Caco-2 (cell line): ENCODE results near the gene TAP2. TPM values are rescaled to one million over a fixed set of nuclear protein-coding genes. Genes with fewer than 3 reads are reported as not detected.

Source experiments
- BruUV-seq: library from RNA; stranded (reverse); fragments of 400-500 nt; replicated peaks from 2 replicates; lab custom pipeline; 2021; lab: Mats Ljungman, UMichigan
- CTCF ChIA-PET: fragments of 300-600 bp; sonication (Branson Sonifier 250); formaldehyde crosslinking; loops from one replicate; lab custom pipeline; 2022; ENCODE audit warnings: antibody characterized with exemption; lab: Charles Lee
- POLR2A ChIA-PET: fragments of 300-600 bp; sonication (Branson Sonifier 250); formaldehyde crosslinking; loops from one replicate; lab custom pipeline; 2022; ENCODE audit warnings: antibody characterized with exemption; lab: Charles Lee
- DNase-seq, 2 experiments: peaks; one replicate each; pipeline versions ENCODE4 v3.0.0 to v3.0.0-alpha.2; 2020 to 2022
- H3K27me3 ChIP-seq: replicated peaks from 2 replicates; pipeline ENCODE4 v1.6.0; 2011; ENCODE audit warnings: low read length; ENCODE audit not compliant: control insufficient read depth, insufficient read depth
- H3K36me3 ChIP-seq: 2 replicates; pipeline ENCODE4 v1.5.1; 2011; ENCODE audit warnings: low read length; ENCODE audit not compliant: control insufficient read depth, insufficient read depth
- H3K4me1 ChIP-seq: fragments of 250-450 bp; sonication (Bioruptor Pico); 2 replicates; pipeline ENCODE4 v1.5.1; 2020; ENCODE audit warnings: mild to moderate bottlenecking
- H3K4me3 ChIP-seq: 2 replicates; pipeline ENCODE4 v1.5.1; 2011; ENCODE audit warnings: low read depth, mild to moderate bottlenecking, control low read depth, low read length
- H3K9me3 ChIP-seq: fragments of 250-450 bp; sonication (Bioruptor Pico); 2 replicates; pipeline ENCODE4 v1.5.1; 2020; ENCODE audit warnings: mild to moderate bottlenecking, moderate library complexity
- H3K27ac Mint-ChIP-seq: one replicate; pipeline ENCODE4 v1.8.0; 2022; ENCODE audit warnings: mixed read lengths; ENCODE audit not compliant: unreplicated experiment
- H3K27me3 Mint-ChIP-seq: one replicate; pipeline ENCODE4 v1.8.0; 2022; ENCODE audit warnings: mixed read lengths; ENCODE audit not compliant: insufficient read depth, unreplicated experiment
- H3K36me3 Mint-ChIP-seq: one replicate; pipeline ENCODE4 v1.8.0; 2022; ENCODE audit warnings: mild to moderate bottlenecking, mixed read lengths; ENCODE audit not compliant: insufficient read depth, unreplicated experiment
- H3K4me1 Mint-ChIP-seq: one replicate; pipeline ENCODE4 v1.8.0; 2022; ENCODE audit warnings: low read depth, mixed read lengths; ENCODE audit not compliant: unreplicated experiment
- H3K4me3 Mint-ChIP-seq: one replicate; pipeline ENCODE4 v1.8.0; 2022; ENCODE audit warnings: mild to moderate bottlenecking, moderate library complexity, mixed read lengths; ENCODE audit not compliant: unreplicated experiment
- H3K9me3 Mint-ChIP-seq: one replicate; pipeline ENCODE4 v1.8.0; 2022; ENCODE audit warnings: mixed read lengths; ENCODE audit not compliant: unreplicated experiment
- intact Hi-C: fragments of 100-400 bp; cut with micrococcal nuclease; formaldehyde crosslinking; loops from one replicate; pipeline ENCODE4 v1.10.0; 2022; ENCODE audit not compliant: unreplicated experiment
- total RNA-seq: library from RNA; stranded (reverse); gene quantifications from 2 replicates; pipeline ENCODE4 v1.2.3, GENCODE V29; 2022
- TF ChIP-seq, protein P1 (sequence below), 2 experiments: fragments of 200-600 bp in 1 of 2; IDR thresholded peaks; 1 replicate in 1 of 2; 2 replicates in 1 of 2; pipeline versions ENCODE4 v1.5.1 to v1.8.0; 2011 to 2022; ENCODE audit warnings: antibody characterized with exemption in 1 of 2, control low read depth in 1 of 2, inconsistent platforms in 1 of 2, low read depth in 1 of 2, low read length in 1 of 2, mild to moderate bottlenecking in 1 of 2, moderate library complexity in 1 of 2; ENCODE audit not compliant: insufficient read depth in 1 of 2, severe bottlenecking in 1 of 2, unreplicated experiment in 1 of 2

Gene TAP2
- total RNA-seq, 1 experiment from 2014 or later, result 10.3 TPM

DNA sequence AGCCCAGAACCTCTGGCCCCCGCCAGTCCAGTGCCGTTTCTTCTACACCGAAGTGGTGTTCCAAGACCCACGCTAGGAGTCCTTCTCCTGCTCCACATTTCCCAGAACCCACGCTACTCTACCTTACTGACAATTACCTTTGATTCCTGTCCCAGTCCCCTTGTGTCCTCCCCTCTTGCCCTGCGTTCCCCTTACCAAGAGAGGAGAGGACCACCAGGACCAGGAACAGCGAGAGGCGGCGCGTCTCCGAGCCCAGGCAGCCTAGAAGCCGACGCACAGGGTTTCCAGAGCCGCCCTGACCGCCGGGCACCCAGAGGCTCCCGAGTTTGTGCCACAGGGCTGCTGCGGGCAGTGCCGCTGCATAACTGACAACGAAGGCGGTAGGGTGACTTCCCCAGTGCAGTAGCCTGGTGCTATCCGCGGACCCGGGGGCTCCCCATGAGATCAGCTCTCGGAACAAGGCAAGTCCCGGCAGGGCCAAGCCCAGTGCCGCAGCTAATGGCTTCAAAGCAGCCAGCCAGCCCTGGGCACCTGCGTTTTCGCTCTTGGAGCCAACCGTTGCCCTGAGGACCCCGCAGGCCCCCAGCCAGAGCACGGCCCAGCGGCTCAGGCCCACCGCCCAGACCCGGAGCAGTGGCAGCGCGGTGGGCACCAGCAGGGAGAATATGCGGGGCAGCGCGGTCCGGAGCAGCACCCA is 14.5 kb upstream of the TAP2 start:
- DNase-seq, result no peak
- Mint-ChIP-seq H3K36me3 (peaks cover 5% of the 10 kb centered on the region), H3K27me3 (peaks cover 29% of the 10 kb centered on the region), H3K4me1 (peaks cover 16% of the 10 kb centered on the region), H3K9me3 (no peaks in the 10 kb centered on the region), H3K27ac (no peak overlapping the region), H3K4me3 (peak overlapping the region; percentile 88)
- Histone ChIP-seq H3K4me1 (peaks cover 6% of the 10 kb centered on the region; the same call in 1 of the 2 replicates), H3K36me3 (no peaks in the 10 kb centered on the region), H3K4me3 (peak overlapping the region; percentile 46), H3K9me3 (no peaks in the 10 kb centered on the region), H3K27me3 (peaks cover 1% of the 10 kb centered on the region)
- BruUV-seq, result no TSS peak
- TF ChIP-seq, protein P1, sequence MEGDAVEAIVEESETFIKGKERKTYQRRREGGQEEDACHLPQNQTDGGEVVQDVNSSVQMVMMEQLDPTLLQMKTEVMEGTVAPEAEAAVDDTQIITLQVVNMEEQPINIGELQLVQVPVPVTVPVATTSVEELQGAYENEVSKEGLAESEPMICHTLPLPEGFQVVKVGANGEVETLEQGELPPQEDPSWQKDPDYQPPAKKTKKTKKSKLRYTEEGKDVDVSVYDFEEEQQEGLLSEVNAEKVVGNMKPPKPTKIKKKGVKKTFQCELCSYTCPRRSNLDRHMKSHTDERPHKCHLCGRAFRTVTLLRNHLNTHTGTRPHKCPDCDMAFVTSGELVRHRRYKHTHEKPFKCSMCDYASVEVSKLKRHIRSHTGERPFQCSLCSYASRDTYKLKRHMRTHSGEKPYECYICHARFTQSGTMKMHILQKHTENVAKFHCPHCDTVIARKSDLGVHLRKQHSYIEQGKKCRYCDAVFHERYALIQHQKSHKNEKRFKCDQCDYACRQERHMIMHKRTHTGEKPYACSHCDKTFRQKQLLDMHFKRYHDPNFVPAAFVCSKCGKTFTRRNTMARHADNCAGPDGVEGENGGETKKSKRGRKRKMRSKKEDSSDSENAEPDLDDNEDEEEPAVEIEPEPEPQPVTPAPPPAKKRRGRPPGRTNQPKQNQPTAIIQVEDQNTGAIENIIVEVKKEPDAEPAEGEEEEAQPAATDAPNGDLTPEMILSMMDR (IDR thresholded peaks at IDR 0.05; ENCODE audit: insufficient read depth in 1 of 2, low read depth in 1 of 2, low read length in 1 of 2, severe bottlenecking in 1 of 2, unreplicated experiment in 1 of 2), result no peak
- intact Hi-C loops, result no loop called here
- POLR2A ChIA-PET, result interaction anchor here (0.5 to 2.2 kb wide), 6 partner anchors 15 to 492 kb away, joined by 3 to 17 read pairs (median 4); partner anchors contain the start of genes HLA-DQB2 and TAP2
- CTCF ChIA-PET, result interaction anchor here (0.9 to 3.6 kb wide), 8 partner anchors 8 to 119 kb away, joined by 3 to 79 read pairs (median 4); partner anchors contain the start of genes PSMB8 and TAP2

DNA sequence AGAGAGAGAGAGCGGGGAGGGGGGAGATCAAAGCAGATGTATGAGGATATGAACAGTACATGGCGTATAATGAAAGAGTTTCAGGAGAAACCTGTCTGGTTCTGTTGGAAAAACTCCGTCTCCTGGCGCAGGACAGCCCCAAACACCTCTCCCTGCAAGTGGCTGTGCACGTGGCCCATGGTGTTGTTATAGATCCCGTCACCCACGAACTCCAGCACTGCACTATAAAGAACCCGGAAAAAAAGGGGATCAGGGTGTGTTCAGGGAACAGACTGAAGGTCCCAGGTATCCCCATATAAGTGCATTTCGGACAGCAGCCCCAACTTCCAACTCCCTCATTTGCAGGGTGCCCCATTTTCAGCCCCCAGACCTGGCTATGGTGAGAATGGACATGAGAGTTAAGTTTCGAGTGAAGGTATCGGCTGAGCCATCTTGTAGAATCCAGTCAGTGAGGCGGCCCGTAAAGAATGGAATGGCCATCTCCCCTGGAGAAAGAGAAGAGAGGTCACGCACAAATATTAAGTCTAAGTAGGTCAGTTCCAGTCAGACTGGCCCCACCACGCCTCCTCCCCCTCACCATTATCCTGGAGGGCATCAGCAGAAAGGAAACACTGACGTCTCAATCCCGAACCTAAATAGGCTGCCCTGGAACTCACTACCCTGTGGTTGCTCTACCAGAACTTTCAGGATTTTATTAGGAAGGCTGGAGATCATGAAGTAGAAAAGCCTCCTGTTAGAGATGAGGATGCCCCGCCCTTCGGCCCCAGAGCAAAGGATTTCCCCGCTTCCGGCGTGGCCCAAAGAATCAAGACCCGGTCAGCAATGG is 13.7 kb upstream of the TAP2 start:
- Histone ChIP-seq H3K36me3 (no peaks in the 10 kb centered on the region), H3K4me1 (peaks cover 6% of the 10 kb centered on the region; the same call in 1 of the 2 replicates), H3K9me3 (no peaks in the 10 kb centered on the region), H3K27me3 (peaks cover 1% of the 10 kb centered on the region), H3K4me3 (no peak overlapping the region; the same call in 1 of the 2 replicates)
- Mint-ChIP-seq H3K27me3 (peaks cover 30% of the 10 kb centered on the region), H3K9me3 (no peaks in the 10 kb centered on the region), H3K4me1 (peaks cover 16% of the 10 kb centered on the region), H3K4me3 (peak overlapping the region; percentile 88), H3K27ac (no peak overlapping the region), H3K36me3 (peaks cover 9% of the 10 kb centered on the region)
- TF ChIP-seq, protein P1 (IDR thresholded peaks at IDR 0.05; ENCODE audit: insufficient read depth in 1 of 2, low read depth in 1 of 2, low read length in 1 of 2, severe bottlenecking in 1 of 2, unreplicated experiment in 1 of 2), result no peak
- BruUV-seq, result no TSS peak
- DNase-seq, result no peak
- ChIA-PET CTCF (interaction anchor here (1.2 to 3.6 kb wide), 3 partner anchors 14 to 16 kb away, joined by 5 to 79 read pairs (median 23); partner anchors contain the start of gene TAP2), POLR2A (interaction anchor here (2.2 kb wide), 1 partner anchor 120 kb away, joined by 17 read pairs; no protein-coding TSS in a partner anchor)
- intact Hi-C loops, result no loop called here

DNA sequence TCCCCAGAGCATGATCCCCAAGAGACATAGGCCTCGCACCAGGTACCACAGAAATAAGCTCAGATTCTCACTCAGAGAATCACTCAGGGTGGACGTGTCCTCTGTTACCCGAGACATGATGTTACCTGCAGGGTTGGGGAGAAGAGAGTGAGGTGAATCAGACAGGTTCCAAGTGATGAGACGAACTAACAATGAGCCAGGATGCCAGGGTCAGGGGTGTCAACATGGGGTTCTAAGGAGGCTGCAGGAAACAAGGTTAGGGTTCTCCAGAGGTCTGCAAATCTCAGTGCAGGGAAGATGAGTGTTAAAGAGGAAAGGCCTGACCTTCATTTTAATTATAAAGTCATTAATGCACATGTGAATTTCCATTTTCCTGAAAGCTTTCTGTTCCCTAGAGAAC is 12.5 kb upstream of the TAP2 start:
- no peaks in the 10 kb centered on the region for H3K36me3 ChIP-seq
- Mint-ChIP-seq H3K36me3 (peaks cover 9% of the 10 kb centered on the region), H3K4me1 (peaks cover 16% of the 10 kb centered on the region), H3K4me3 (no peak overlapping the region), H3K27me3 (peaks cover 27% of the 10 kb centered on the region), H3K9me3 (no peaks in the 10 kb centered on the region), H3K27ac (no peak overlapping the region)
- H3K9me3 ChIP-seq, result no peaks in the 10 kb centered on the region
- ChIA-PET POLR2A (no interaction called here), CTCF (interaction anchor here (0.6 to 1.2 kb wide), 2 partner anchors 13 to 34 kb away, joined by 5 to 6 read pairs; partner anchors contain the start of gene TAP2)
- TF ChIP-seq, protein P1 (IDR thresholded peaks at IDR 0.05; ENCODE audit: insufficient read depth in 1 of 2, low read depth in 1 of 2, low read length in 1 of 2, severe bottlenecking in 1 of 2, unreplicated experiment in 1 of 2), result no peak
- no peak overlapping the region for H3K4me3 ChIP-seq
- intact Hi-C loops, result no loop called here
- DNase-seq, result no peak
- peaks cover 6% of the 10 kb centered on the region; the same call in 1 of the 2 replicates for H3K4me1 ChIP-seq
- H3K27me3 ChIP-seq, result peaks cover 1% of the 10 kb centered on the region
- no TSS peak for BruUV-seq
